HG02642 (cell line): ENCODE measurements around the gene GADD45G.

ENCODE experiments used
- ATAC-seq: cut with Tn5 transposase; IDR thresholded peaks from one replicate; pipeline ENCODE4 v1.9.1; 2021; ENCODE audit warnings: mild to moderate bottlenecking; ENCODE audit not compliant: unreplicated experiment, poor library complexity

Gene GADD45G

DNA sequence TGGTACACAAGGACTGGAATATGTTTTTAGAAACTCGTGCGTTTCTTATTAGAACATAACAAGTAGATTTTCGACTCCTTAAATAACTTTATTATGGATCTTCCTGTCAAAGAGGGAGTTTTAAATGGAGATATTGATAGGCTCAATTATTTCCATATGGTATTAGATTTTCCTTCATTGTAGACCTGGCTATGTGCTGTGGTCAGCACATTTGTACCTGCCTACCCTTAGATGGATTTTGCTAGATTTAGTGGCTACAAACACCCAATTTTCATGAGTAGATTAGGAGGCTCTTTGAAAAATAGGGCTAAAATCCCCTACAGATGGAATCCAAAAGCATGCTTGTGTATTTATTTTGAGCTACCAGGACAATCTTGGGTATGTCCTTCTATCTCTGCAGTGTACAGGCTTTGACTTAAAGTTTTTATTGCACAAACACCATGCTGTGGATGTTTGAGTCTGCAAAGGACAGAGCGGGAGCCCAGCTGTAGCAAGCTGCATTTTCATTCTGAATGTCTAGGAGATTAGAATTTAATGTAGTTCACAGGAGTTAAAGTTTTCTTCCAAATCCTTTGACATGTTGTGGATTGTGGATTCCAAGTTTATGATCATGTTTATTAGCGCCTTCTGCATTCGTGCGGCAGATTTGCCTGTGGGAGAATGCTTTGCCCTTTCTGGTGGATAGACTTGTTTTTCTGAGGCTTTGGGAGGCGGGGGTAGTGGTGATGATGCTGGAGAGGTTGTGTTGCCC is 41.6 kb downstream of the GADD45G start:
- no peak for ATAC-seq

DNA sequence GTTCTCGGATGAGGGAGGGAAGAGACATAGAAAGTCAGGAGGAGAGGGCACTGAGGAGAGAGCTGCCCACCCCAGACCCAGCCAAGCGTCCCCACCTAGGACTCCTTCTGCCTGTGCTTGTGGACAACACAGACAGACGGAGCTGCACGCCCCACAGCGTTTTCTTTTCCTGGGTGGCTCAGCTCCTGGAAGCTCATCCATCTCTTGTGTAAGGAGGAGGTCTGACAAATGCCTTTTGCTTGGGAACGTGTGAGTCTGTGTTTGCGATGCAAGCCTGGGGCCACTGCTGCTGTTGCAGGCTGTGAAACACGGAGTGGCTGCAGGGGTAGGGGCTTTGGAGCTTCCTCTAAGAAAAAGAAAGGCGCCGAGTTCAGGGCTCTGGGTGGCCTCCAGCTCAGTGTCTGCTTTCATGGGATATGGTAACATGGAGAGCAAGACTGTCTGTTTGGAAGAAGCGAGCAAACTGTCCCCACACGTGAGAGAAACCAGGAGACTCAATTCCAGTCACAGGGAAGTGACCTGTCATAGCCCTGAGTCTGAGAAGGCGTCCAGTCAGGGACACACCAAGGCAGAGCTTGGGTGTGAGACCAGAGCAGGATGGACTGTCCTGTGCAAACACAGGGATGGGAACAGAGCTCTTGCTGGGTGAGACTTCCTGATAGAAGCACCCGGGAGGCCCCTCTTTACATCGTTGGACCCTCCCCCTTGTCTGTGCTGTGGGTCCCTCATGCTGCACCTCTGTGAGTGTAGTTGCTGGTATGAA is 42.7 kb downstream of the GADD45G start:
- ATAC-seq = no peak

DNA sequence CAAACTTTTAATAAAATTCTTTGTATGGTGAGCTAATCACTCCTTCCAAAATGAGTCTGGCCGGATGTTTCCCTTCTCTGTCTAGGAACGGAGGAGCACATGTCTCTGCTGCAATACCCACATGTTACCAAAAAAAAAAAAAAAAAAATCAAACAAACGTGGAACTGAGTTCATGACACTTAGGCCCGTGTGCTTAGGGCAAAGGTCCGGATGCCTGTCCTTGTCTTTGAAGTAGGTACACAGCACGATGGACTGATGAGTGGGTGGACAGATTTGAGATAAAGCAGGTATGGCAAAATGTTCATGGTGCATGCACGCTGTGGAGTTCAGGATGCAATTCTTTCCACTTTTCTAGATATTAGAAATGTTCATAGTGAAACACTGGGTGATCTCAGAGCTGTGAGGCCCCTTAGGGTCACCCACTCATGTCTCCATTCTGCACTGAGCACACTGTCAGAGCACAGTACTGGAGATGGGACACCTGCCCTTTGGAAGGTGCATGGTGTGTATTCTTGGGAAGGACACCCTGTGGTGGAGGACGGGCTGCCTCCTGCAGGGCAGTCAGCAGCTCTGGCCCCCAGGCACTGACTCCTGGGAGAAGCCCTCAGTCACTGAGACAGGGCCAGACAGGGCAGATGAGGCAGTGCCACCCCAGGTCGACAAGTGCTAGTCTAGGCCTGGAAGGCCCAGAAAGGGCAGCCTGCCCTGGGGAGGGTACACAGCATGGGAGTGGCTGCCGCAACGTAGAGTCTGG is 43.6 kb downstream of the GADD45G start:
- ATAC-seq = no peak

DNA sequence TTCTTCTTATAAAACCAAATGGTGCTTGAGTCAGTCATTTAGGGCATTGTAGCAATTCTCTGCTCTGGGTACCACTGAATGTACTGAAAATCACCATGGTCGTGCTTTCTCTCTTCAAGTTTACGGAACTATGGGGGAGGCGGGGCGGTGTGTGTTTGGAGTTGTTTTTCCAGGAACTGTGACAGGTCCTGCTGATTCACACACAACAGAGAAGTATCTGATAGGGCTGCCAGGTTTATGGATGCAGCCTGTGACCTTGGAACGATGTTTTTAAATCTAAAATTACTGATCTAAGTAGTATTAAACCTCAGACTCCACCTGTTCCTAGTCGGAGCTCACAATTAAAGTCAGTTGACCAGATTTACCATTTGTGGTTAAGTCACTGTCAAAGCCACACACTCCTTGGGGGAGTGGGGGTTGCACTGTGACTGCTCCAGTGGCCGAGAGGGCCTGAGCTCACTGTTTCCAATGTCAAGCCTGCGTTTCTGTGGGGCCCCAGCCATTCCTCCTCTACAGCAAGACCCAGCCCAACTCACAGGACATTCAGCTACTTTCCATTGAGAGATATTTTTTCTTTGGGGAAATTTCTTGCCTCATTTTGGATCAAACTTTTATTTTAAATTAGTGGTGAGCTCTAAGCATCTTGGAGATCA is 44.4 kb downstream of the GADD45G start:
- no peak for ATAC-seq

DNA sequence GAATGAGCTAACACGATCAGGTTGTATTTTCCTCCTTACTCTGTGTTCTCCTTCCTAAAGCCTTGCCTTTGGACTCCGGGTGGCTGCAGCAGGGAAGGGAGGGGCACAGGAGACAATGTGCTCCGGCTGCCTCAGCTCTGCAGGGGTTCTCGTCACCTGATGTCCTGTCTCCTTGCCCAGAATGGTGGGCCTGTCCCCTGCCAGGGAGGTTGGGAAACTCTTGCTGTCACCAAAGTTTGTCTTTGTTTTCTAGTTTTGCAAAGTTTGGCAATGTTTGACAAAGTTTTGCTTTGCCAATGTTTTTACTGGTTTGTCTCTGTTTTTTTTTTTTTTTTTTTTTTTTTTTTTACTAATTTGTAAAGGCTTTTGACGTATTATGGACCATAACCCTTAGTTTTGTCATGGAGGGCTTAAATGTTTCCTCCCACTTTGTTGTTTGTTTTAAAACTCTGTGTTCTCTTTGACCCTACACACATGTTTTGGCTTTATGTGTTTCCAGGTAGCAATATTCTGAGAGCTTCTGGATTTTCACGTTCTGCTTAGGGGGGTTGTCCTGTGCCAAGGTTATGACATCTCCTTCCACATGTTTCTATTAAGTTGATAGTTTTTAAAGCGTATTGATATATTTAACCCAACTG is 49.3 kb downstream of the GADD45G start:
- no peak for ATAC-seq

DNA sequence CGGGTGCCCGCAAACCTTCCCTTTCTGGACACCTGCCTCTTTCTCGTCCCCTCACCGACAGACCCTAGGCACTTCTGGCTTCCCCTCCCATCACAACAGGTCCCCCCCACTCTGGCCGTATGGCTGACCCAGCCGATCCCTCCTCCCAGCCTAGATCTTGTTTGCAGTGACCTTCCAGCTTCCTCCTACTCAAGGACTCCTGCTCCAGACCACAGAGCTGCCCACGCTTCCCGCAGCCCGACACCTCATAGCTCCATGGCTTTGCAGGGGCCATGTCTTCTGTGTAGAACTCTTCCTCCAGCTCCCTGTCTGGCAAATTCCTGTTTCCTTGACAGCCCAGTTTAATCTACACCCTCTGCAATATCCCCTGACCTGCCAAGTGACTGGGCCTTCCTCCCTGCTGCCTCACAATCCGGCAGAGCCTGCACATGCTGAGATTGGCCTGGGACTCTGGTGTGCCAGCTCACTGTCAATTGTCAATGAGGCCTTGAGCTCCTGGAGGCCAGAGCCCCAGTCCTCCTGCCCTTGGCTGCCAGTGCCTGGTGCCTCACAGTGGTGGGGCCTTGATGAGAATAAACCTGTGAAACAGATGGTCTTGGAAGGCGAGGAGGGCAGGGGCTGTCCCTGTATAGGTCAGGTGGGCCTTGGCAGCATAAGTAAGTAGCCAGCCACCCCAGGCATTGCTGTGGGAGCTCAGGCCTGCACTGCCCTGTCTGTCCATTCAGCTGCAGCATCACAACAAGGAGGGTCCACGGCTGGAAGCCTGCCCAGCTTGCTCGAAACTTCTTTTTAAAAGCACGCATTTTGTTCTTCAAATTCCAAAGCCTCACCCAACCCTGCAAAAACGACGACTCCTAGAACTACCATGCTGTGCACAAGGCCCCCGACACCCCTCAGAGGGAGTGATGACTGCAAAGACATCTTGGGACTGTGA is 50.5 kb downstream of the GADD45G start:
- no peak for ATAC-seq
